Transverse colon (tissue), 4 donors: Measurements from ENCODE around the gene TENM4.
"Not testable (repeated sequence)": the region's sequence is repeated elsewhere in the genome, so short reads cannot be mapped to it uniquely, and the experiment has no call there.

ENCODE experiments used
- CTCF ChIP-seq, 5 experiments: fragments of 200-600 bp in 3 of 5; fragments of 450-650 bp in 2 of 5; sonication (generic) in 3 of 5; IDR thresholded peaks; 1 replicate in 2 of 5; 2 replicates in 3 of 5; pipeline ENCODE4 v1.5.1; 2016 to 2017; ENCODE audit warnings: antibody characterized with exemption in 5 of 5, inconsistent platforms in 3 of 5, mild to moderate bottlenecking in 2 of 5, moderate library complexity in 1 of 5
- EP300 ChIP-seq: sonication (generic); formaldehyde crosslinking; IDR thresholded peaks from one replicate; pipeline ENCODE4 v1.6.1; 2017; ENCODE audit warnings: antibody characterized with exemption, low read depth
- POLR2A ChIP-seq: fragments of 450-650 bp; IDR thresholded peaks from one replicate; pipeline ENCODE4 v1.6.1; 2016; ENCODE audit warnings: antibody characterized with exemption, mild to moderate bottlenecking, moderate library complexity
- POLR2AphosphoS5 ChIP-seq, 3 donors: sonication (generic); formaldehyde crosslinking; IDR thresholded peaks; one replicate each; pipeline ENCODE4 v1.6.1; 2016; ENCODE audit warnings: antibody characterized with exemption in 3 of 3

GRCh38 chr11:78879094-78879980 is 561.5 kb downstream of the TENM4 start:
- TF ChIP-seq POLR2AphosphoS5 (IDR thresholded peaks at IDR 0.05); CTCF (IDR thresholded peaks at IDR 0.05); POLR2A; EP300: not testable (repeated sequence)
